Stimulated activated CD8-positive, alpha-beta memory T cell treated with anti-CD3 and anti-CD28 coated beads, Interleukin-7, amount 100 ng/mL, for 24 hours (primary cell): ENCODE data around the gene DAW1.

Experiments
- DNase-seq: peaks from one replicate; pipeline ENCODE4 v3.0.0-alpha.2; 2020; ENCODE audit warnings: low read depth

DAW1 gene

DNA sequence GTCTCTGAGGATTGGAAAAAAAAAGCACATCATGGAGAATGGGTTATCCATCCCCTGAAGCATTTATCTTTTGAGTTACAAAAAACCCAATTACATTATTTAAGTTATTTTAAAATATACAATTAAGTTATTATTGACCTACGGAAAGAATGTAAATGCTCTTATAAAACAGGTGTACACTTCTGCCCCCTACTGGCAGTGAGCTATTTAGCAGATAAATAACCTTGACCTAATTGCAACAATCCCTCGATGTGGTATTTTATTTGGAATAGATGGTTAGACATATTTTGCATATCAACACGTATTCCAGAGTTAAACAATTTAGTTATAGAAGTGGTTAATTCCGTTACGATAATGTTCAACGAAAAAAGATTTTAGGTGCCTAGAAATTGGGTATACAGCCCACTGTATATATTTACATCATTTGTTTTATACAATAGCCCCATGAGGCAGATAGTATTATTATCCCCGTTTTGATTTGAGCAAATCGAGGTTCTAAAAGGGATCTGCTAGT lies 9.1 kb upstream of the DAW1 start:
- DNase-seq, result no peak

DNA sequence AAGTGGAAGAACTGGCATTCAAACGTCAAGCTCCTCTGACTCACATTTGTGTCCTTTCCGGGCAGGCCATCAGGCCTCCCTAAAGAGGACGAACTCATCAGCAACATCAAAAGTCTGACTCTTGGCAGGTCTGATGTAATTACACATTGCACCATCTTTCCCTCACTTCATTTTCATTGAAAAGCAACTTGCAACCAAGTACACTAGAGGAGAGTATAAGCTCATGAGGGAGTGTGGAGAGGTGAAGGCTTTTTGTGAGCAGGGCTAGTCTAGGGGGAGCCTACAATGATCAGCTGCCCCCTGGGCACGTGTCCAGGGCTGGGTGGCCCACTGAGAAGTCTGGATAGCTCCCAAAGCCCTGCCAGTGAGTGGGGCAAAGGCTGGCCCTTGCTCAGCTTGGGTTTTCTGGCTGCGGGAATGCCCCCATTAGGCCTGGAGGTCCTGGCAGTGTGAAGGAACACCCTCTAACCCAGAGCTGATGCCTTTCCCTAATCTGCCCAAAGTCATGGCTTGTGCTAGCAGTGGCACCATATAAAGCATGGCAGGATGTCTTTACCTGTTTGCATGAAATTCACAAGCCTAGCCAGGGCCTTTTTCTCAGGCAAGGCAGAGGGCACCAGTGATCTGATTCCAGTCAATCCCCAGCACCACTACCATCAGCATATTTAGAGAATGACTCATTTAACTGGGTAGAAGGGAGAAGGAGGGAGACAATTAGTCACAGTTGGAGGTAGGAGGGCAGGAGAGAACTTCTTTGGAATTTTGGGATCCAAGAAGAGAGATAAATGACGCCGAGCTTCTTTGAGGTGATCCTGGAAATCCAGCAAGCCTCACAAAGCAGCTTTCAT lies 8.5 kb upstream of the DAW1 start:
- DNase-seq, result no peak

GRCh38 chr2:227864161-227864756 lies 7.2 kb upstream of the DAW1 start:
- DNase-seq, result no peak

GRCh38 chr2:227865291-227865690 lies 6.1 kb upstream of the DAW1 start:
- no peak for DNase-seq

GRCh38 chr2:227867386-227867785 lies 4.0 kb upstream of the DAW1 start:
- no peak for DNase-seq

- no peak for DNase-seq
Measured at GRCh38 chr2:227870710-227871374, 589 bp upstream of the DAW1 start.

DNA sequence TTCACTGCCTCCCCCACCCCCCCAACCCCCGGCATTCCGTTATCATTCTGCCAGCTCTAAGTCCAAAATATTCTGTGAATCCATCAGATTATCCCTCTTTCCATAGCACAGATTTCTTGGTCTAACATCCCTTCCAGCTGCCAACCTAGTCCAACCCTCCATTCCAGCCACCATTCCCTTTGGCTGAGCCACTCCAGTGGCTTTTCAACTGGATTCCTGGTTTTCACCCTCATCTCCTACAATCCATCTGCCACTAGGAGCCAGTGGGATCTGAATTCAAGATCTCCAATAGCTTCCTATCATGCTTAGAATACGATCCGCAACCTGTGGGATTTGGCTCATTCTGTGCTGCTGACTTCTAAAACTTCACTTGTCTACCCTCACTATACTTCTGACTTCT lies 1.2 kb downstream of the DAW1 start:
- no peak for DNase-seq

DNA sequence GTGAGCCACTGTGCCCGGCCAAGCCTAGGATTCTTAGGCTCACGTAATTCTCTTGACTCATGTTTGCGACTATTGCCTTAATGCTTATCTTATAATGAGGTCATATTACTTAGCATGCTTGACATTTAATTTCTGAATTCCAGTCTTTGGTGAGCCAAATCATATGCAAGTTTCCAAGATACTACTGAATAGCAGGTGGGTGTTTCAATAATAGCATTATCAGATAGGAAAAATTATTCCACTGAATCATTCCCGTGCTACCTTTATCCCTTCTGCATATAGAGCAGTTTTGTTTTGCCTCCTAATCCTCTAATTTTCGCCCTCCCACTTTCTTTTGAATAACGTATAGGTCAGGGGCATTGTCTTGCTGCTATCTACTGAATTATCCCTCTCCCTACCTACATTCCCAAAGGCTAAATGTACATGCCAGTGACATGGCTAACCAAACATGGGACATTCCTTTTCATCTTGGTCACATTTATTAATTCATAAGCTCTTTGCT lies 4.9 kb downstream of the DAW1 start:
- no peak for DNase-seq

- no peak for DNase-seq
Measured at GRCh38 chr2:227877421-227878310, 6.2 kb downstream of the DAW1 start.

- no peak for DNase-seq
Measured at GRCh38 chr2:227880460-227880859, 9.0 kb downstream of the DAW1 start.

DNA sequence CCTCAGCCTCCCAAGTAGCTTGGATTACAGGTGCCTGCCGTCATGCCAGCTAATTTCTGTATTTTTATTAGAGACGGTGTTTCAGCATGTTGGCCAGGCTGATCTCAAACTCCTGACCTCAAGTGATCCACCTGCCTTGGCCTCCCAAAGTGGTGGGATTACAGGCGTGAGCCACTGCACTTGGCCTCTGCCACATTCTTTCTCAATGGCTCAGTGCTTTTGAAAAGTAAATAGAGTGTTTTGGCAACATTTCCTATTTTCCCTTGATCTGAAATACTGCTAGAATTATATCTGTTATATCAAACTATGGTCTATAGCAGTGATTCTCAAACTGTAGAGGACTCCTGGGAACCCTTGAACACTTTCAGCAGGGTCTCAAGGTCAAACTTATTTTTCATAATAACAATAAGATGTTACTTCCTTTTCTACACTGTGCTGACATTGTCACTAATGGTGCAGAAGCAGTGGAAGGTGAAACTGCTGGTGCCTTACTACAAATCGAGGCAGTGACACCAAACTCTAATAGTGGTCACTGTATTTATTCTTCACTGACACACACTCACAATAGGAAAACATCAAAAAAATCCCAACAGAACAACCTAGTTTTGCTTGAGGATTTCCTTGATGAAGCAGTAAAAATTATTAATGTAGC lies 10.6 kb downstream of the DAW1 start:
- no peak for DNase-seq

GRCh38 chr2:227884511-227884947 lies 13.1 kb downstream of the DAW1 start:
- DNase-seq, result peak; percentile 37

- no peak for DNase-seq
Measured at GRCh38 chr2:227886149-227886548, 14.7 kb downstream of the DAW1 start.

GRCh38 chr2:227888289-227888688 lies 16.9 kb downstream of the DAW1 start:
- DNase-seq, result no peak

DNA sequence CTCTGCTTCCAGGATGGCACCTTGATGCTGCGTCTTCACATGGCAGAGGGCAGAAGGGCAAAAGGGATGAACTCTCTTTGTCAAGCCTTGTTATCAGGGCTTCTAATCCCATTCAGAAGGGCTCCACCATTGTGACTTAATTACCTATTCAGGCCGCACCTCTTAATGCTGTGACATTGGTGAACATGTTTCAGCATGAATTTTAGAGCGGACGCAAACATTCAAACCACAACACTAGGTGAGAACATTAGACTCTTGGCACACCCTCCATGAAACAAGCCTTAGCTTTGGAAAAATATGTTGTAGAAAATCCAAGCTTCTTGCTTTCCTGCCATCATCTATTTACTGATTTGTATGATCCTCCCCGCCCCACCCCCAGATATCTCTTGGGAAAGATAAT lies 17.9 kb downstream of the DAW1 start:
- DNase-seq, result no peak

DNA sequence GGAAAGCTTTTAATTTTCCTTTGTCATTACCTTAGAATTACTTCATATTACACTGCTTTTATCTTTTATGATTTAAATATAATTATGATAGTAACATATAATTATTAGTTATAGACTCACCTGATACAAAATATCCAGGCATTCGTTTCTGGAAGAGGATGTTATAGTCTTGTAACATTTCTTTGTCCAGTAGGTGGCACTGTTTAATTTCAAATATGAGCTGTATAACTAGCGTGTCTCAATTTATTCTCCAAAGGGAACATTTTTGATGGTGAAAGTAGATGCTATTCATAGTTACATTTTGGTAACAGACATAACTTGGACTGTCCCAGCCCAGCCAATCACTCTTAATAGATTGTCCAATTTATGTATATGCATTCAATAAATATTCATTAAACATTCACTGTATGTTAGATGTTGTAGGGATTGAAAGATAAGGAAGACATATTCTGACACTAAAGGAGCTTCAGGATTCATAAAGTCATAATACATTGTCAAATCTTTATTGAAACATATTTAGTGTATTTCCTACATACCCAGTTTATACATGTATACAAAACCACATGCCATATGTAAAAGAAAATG lies 19.2 kb downstream of the DAW1 start:
- no peak for DNase-seq

- DNase-seq, result no peak
Measured at GRCh38 chr2:227891673-227892072, 20.2 kb downstream of the DAW1 start.

- DNase-seq, result no peak
Measured at GRCh38 chr2:227903381-227903780, 31.9 kb downstream of the DAW1 start.

DNA sequence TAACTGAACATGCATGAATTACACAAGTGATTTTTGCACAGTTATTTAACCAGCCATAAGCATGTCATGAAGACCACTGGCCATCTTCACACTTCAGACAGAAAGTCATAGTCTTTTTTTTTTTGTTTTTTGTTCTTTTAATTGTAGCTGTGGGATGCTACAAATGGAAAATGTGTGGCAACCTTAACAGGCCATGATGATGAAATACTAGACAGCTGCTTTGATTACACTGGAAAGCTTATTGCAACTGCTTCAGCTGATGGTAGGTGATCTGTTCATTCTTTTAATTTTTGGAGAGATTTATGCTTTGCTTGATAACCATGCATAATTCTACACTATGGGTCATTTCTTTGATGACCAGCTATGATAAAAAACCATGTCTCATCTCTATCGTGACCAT lies 35.6 kb downstream of the DAW1 start:
- no peak for DNase-seq

DNA sequence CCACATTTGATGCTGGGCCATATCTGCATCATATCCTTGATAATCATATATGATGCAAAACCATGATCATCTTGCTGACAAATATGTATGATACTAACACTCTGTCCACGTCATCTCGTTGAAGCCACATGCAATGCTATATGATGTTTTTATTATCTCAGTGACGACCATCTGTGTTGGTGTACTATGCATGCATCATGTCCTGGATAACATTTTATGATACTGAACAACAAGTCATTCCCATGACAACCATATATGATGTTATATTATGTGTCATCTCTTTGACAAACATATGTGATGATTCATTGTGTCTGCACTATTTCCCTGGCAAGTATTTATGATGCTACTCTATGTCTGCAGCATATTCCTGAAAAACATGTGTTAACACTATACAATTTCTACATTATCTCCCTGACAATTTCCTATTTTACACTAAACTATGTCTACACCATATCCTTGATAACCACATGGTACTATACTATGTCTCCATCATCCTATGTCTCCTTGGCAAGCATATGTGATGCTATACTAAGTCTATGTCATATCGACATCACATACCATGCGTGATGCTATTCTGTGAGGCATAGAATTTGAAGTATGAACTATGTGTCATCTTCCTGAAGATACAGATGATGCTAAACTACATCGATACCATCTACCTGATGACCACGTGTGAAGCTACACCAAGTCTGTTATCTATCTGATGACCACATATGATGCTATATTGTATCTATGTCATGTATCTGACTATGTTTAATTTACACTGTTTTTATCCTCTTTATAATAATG lies 37.0 kb downstream of the DAW1 start:
- no peak for DNase-seq
